Prostate gland (tissue), 2 donors: ENCODE measurements around the gene DIPK1A.

ENCODE experiments used
- CTCF ChIP-seq, 4 experiments: fragments of 200-600 bp in 2 of 4; fragments of 450-650 bp in 2 of 4; sonication (generic) in 2 of 4; IDR thresholded peaks; 1 replicate in 3 of 4; 2 replicates in 1 of 4; pipeline ENCODE4 v1.5.1; 2016 to 2019; ENCODE audit warnings: antibody characterized with exemption in 4 of 4, mild to moderate bottlenecking in 2 of 4, moderate library complexity in 2 of 4
- POLR2A ChIP-seq: fragments of 450-650 bp; IDR thresholded peaks from one replicate; pipeline ENCODE4 v1.6.1; 2016; ENCODE audit warnings: antibody characterized with exemption, mild to moderate bottlenecking
- POLR2AphosphoS5 ChIP-seq: sonication (generic); formaldehyde crosslinking; IDR thresholded peaks from one replicate; pipeline ENCODE4 v1.6.1; 2017; ENCODE audit warnings: antibody characterized with exemption

GRCh38 chr1:93003981-93004380, 42.7 kb upstream of the DIPK1A start:
- TF ChIP-seq CTCF (IDR thresholded peaks at IDR 0.05) = no peak
- no peak for TF ChIP-seq POLR2A
- TF ChIP-seq POLR2AphosphoS5 = no peak
